Hepatocyte (in vitro differentiated cells): ENCODE results near the gene ALCAM.

Experiments used
- CTCF ChIP-seq: fragments of 200-600 bp; sonication (generic); IDR thresholded peaks from 2 replicates; pipeline ENCODE4 v1.5.1; 2016; ENCODE audit warnings: antibody characterized with exemption, mild to moderate bottlenecking; ENCODE audit not compliant: poor library complexity
- EZH2 ChIP-seq: fragments of 200-600 bp; sonication (generic); IDR thresholded peaks from 2 replicates; pipeline ENCODE4 v1.6.1; 2016; ENCODE audit warnings: antibody characterized with exemption, mild to moderate bottlenecking, borderline replicate concordance
- EZH2phosphoT487 ChIP-seq: fragments of 200-600 bp; sonication (generic); IDR thresholded peaks from one replicate; pipeline ENCODE4 v1.6.1; 2018; ENCODE audit warnings: antibody characterized with exemption, mild to moderate bottlenecking, low read depth, moderate library complexity; ENCODE audit not compliant: unreplicated experiment, severe bottlenecking

DNA sequence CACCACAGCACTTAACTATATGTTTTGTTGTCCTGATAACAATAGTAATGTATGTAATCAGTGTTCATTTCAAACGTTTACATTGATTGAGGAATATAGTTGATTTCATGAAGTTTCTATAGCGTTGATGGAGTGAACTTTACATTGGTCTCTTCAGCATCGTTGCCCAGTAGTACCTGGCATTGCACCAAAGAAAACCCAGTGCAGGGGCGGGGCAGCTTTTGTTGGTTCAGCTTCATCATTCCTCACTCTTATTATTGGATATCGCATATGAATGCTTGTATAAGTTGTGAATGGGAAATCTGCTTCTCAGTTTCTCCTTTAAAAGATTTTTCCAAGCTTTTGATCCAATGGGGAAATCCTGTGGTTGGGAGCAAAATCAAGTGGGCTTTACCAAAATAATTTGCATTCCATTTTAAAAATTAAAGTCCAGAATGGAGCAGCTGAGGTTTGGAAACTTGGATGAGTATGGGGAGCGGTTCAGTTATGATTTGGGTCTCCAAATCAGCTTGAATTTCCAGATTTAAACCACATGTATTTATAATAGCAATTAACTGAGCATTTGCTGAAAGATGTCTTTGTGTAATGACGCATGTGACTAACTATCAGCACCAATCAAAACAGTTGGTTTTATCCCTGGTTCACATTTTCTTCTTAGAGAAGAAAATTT, 213.7 kb downstream of the ALCAM start:
- TF ChIP-seq CTCF (no peak), EZH2 (no peak), EZH2phosphoT487 (no peak)
